HG03108 (cell line): ENCODE data around the gene RPP21.

Experiments
- ATAC-seq: cut with Tn5 transposase; IDR thresholded peaks from one replicate; pipeline ENCODE4 v1.9.1; 2021; ENCODE audit warnings: moderate library complexity; ENCODE audit not compliant: unreplicated experiment

Gene RPP21

DNA sequence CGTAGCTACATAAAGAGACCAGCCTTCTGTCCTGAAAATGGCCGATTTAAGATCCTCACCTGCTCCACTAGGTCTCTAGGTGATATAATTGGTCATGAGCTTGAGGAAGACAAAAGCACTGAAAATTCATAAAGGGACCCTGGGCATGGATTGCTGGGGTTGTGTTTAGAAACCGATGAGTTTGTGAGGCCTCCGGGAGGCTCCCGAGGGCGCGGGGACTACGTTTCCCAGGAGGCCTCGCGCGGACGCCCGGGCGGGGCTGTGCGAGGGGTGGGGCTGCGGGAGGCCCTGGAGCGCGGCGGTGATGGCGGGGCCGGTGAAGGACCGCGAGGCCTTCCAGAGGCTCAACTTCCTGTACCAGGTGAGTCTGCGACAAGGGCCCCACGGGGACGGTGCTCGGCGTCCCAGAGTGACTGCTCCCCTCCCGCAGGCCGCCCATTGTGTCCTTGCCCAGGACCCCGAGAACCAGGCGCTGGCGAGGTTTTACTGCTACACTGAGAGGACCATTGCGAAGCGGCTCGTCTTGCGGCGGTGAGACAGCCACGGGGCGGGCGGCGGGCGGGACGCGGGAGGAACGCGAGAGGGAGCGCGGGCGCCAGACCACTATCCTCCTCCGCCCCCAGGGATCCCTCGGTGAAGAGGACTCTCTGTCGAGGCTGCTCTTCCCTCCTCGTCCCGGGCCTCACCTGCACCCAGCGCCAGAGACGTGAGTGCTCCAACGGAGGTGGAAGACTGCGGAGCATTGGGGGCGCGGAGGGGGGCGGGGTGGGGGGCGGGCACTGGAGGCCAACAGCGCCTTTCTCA, at the start of gene RPP21:
Gene RPP21, plus strand, starts transcription at position 289 of the 804 bp plus-strand sequence. Its CDS starts 16 bp downstream, at position 305.
- peak; percentile 91 for ATAC-seq

DNA sequence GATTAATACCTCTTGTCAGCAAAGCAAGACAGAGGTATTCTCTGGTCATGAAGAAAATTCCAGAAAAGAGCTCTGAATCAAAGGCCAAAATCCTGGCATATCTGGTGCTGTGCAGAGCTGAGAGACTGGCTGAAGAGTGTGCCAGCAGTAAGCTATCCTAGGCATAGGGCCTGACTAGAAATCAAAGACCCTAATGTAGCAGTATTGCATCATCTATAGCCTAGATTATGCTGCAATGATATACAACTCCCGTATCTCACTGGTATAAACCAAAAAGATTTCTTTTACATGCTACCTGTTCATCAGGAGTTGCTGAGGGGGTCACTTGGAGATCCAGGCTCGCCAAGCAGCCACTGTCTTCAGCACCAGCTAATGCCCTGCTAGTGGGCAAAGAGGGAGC, 49.1 kb upstream of the RPP21 start:
- ATAC-seq, result no peak

DNA sequence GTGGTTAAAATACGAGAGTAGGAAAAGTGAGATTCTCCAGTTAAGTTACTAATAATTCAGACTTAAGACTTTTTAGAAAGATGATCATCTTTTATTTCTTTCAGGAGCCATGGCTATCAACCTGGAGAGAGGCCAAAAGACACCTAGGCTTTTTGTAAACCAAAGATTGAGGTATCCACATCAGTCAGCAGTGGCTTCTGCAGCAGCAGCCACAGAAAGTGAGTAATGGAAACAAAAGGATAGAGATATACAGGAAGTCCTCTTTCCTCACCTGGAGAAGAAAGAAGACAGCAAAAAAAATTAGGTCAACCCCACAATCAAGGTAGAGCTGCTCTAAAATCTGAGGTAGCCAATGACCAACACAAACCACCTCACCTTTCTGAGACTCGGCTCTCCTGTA, 41.0 kb upstream of the RPP21 start:
- no peak for ATAC-seq

DNA sequence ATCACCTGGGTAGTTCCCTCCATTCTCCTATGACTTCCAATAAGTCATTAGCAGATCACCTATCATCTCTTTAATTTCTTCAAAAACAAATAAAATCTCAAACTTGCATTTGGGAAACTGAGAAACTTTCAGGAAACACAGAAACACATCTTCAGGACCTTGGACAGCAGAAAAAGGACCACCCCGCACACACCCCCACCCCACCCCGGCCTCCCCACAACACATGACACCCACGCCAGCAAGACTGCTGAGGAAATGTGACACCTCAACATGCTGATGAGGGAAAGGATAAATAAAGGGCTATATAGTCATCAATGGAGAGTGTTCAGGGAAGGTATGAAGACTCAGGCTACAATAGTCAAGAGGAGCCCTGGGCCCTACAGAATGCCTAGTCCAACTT, 33.9 kb upstream of the RPP21 start:
- ATAC-seq, result no peak

DNA sequence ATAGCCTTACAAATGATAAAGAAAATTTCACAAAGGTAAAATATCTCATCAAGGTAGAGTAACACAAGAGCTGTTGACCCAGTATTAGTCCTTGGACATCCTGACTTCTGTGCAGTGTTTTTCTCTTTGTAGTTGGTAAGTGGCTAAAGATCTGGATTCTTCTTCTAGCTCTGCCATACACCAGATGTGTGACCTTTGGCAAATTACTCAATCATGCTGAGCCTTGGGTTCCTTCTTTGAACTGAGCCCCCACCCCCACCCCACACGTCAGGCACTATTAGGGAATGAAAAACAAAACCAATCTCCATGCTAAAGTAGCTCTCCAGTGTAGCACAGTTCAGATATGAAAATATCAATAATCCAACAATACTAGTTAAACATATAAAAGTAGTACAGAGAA, 33.3 kb upstream of the RPP21 start:
- no peak for ATAC-seq

DNA sequence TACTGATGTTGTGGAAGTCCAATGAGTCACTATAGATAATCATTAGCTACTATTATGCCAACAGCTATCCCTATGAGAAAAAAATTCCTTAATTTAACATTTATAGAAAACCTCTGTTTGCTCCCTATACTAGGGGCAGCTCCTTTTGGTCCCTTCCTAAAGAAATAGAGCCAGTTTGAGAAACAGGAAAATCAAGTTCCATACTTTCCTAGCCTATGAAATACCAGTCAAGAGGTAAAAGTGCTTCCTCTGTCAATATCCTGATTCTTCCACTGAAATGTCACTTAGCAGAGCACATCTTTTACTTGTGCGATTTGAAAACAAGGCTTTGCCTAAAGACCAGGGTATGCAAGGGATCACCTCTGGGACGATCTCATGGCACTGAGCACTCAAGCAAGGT, 32.7 kb upstream of the RPP21 start:
- ATAC-seq, result no peak

DNA sequence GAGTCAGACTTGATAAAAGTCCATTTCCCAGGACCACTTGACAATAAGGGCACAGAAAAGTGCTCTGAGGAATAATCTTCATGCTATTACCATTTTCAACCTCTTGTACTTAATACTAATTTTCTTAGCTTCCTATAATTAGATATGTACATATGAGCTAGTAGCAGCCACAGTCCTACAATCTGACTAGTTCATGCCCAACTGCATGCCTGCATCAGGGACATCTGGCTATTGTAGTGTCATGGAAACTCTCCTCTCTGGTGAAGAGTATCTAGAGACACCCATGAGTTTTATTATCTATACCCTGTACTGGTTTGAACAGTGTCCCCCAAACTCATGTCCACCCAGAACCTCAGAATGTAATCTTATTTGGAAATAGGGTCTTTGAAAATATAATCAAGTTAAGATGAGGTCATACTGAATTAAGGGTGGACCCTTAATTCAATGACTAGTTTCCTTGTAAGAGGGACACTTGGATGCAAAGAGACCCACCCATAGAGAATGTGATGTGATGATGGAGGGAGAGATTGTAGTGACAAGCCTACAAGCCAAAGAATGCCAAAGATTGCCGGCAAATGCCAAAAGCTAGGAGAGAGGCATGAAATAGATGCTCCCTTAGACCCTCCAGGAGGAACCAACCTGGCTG, 32.2 kb upstream of the RPP21 start:
- ATAC-seq, result no peak

DNA sequence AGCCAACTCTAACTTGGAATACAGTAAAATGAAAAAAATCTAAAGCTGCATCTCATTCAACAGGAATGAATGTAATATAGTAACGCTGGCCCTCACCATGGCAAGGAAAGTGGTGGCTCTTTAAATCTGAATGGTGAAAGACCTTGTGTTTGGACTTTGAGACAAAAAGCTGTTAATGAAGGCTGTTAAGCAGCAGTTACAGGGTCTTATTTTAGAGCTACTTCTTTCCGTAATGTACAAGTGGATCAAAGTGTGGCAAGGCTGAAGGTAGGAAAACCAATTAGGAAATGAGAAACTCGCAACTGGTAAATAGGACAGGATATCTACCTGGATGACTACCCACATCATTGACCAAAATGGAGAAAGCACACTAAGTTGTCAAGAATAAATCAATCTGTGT, 29.8 kb upstream of the RPP21 start:
- no peak for ATAC-seq

DNA sequence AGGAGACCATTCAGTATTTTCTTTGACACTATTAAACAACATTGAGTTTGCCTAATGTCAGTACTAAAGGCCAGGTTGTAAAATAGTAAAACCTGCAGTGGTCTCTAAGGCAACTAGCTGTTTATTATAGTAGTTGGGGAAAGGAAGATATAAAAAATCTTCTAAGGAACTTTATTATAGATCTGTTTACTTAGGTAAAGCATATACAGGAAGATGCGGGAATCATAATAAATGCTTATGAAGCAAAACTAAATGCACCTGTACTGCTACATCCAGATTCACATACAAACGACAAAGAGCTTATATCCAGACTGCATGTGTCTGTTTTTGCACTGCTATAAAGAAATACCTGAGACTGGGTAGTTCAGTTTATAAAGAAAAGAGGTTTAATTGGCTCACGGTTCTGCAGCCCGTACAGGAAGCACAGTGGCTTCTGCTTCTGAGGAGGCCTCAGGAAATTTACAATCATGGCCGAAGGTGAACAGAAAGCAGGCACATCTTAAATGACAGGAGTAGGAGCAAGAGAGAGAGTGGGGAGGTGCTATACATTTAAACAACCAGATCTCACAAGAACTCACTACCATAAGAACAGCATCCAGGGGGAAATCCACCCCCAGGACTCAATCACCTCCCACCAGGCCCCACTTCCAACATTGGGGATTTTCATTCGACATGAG, 26.9 kb upstream of the RPP21 start:
- no peak for ATAC-seq

DNA sequence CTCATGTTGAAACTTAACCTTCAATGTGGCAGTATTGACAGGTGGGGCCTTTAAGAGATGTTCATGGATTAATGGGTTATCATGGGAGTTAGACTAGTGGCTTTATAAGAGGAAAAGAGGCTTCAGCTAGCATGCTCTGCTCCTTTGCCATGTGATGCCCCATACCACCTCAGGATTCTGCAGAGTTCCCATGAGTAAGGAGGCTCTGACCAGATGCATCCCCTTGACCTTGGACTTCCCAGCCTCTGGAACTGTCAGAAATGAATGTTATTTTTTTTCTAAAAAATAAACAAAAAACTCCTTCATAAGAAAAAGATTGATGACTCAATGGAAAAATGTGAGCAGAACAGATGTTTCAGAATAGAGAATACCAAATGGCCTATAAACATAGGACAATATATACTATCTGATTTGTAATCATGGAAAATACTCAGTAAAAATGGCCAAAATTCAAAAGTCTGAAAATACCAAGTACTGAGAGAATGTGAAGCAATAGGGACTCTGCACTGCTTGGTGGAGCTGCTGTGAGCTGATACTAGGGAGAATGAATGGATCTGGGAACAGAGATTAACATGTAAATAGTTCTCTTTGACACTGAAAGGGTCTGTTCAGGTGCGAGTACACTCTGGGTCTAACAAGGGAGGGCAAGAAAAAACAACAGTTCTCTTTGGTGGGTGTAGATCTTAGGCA, 25.7 kb upstream of the RPP21 start:
- no peak for ATAC-seq

DNA sequence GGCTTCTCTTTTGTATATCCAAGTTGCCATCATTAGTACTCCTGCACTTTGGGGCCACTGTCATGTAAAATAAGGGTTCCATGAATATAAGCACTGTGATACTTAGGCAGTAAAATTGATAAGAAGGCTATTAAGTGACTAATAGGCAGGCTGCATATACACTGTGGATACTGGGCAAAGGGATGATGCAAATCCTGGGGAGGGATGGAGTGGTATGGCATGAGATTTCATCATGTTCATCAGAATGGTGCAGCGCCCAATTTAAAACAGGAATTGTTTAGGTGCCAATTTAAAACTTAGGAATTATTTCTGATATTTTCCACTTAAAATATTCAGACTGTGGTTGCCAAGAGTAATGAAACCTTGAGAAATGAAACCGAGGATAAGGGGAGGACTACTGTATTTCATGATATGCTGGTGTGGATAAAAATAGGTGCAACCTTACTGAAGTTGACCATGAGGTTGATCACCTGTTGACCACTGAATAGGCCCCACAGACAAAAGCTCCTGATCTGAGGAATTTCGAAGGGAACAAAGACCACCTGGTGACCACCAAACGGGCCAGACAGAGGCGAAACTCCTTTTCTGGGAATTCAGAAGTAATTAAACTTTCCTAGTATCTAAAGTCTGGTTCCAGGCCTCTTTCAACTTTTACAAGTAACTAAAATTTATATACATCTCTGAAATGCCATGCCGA, 23.1 kb upstream of the RPP21 start:
- no peak for ATAC-seq

DNA sequence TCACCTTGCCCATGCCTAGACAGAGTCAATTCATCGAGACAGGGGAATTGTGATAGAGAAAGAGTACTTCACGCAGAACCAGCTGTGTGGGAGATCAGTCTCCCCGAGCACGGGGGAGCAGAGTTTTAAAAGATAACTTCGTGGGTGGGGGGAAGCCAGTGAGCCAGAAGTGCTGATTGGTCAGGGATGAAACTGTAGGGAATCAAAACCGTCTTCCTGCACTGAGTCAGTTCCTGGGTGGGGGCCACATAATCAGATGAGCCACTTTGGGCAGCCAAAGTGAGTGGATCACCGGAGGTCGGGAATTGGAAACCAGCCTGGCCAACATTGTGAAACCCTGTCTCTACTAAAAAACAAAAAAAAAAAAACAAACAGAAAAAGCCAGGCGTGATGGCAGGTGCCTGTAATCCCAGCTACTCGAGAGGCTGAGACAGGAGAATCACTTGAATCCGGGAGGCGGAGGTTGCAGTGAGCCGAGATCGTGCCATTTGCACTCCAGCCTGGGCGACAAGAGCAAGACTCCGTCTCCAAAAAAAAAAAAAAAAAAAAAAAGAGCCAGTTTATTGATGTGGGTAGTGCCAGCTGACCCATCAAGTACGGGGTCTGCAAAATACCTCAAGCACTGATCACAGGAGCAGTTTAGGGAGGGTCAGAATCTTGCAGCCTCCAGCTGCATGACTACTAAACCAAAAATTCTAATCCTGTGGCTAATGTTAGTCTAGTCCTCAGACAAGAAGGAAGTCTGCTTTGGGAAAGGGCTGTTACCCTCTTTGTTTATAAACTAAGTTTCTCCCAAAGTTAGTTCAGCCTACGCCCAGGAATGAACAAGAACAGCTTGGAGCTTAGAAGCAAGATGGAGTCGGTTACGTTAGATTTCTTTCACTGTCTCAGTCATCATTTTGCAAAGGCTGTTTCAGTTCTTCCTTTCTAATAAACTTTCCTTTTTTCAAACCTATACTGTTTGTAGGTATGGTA, 22.1 kb upstream of the RPP21 start:
- no peak for ATAC-seq

DNA sequence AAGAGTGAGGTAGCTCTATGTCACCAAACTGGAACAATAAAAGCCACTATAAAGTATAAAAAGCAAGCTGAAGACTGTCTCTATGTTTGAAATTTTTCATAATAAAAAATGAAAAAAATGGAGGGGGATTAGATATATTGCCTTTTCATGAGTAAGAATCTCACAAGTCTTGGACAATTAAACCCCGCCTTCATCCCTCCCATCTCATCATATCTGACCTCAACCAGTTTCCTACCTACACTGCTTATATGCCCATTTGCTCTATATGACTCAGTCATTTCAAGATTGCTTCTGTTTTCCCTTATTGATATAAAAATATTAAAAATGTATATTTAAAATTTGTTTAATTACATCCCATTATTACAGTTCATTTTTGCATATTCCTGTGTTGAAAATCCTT, 21.1 kb upstream of the RPP21 start:
- no peak for ATAC-seq

DNA sequence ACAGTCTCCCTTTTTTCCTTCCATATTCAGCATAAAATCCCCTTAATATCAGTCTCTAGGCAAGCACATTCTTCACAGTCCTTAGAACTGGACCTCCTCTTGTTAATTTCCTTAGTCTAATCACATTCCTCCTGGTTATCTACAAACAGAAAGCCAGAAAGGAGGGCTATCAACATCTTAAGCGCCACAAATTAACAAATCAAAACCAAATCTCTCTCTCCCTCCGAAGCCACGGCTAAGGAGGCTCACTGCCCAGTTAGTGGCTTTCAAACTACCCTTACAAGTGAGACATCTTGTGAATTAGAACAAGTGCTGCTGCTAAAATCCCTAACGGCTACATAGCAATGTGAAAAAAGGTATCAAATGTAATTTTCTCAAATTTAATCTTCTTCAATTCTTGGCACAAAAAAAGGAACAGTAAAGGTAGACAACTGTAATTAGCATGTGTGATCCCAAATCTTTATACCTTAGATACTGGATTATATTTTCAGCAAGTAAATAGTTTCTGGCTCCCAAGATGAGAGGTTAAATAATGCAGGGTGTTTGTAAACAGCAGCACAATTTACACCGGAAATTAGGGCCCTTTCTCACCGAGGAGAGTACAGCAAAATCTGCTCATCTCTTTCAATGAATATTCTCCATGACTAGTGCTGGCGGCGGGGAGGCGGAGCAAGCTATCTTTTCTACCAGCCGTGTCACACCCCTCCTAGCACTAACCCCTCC, 19.6 kb upstream of the RPP21 start:
- ATAC-seq, result no peak

DNA sequence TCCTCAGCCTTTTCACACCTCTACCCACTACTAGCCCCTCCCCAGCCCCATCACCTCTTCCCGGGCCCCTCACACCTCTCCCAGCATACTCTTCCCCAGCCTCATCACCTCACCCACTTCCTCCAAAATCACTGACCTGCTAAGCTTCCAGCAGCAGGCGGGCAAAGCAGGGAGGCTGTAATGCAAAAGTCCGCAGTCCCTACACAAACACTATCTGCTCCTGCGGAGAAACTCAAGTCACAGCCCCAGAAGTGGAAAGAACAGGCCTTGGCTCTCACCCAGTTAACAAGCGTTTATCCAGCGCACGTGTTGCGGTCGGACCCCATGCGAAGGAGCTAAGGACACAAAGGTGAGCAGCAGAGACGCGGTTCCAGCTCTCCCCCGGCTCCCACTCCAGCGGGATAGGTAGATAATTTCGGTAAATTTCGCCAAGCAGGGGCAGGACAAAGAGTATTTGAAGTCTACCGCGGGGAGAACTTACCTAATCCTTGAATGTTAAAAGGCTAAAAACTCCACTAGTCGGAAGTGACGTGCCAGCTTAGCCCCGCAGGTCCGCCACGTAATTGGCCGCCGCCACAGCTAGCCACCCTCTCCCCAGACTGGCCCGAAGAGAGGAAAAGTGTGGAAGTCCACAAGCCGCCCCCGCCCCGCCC, 19.0 kb upstream of the RPP21 start:
- peak; percentile 35 for ATAC-seq

DNA sequence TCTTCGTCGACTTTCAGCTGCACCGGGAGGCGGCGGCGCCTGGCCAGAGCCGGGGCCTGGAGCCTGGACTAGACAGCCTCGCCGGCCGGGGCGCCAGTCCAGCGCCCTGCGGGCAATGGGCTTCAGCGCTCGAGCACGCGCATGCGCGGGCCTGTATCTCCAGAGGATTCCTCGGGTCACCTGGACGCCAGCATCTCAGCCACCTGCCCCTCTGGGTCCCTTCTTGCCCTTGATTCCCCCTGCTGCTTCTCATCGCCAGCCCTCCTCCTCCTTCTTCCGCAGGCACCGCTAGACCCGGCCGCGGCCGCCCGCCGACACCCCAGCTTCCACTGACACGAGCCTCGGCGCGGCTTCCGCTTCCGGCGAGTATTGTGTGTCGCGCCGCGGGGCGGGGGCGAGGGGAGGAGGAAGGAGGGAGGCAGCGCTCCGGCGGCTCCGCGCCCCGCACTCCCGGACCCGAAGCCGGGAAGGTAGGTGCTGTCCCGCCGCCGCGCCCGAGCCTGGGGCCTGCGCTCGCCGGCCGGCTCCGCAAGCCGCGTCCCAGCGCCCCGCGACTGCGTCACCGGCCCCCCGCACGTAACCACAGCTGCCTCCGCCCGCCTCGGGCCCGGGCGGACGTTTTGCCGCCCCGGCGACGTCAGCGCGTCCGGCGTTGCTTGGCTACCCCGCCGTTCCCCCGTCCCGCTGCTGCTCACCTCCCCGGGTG, 18.3 kb upstream of the RPP21 start, which contains the start of gene TRIM39:
Gene TRIM39, plus strand, starts transcription at position 402 of the 706 bp plus-strand sequence. CDS start 2,391 bp downstream, outside the sequence.
- peak; percentile 62 for ATAC-seq

DNA sequence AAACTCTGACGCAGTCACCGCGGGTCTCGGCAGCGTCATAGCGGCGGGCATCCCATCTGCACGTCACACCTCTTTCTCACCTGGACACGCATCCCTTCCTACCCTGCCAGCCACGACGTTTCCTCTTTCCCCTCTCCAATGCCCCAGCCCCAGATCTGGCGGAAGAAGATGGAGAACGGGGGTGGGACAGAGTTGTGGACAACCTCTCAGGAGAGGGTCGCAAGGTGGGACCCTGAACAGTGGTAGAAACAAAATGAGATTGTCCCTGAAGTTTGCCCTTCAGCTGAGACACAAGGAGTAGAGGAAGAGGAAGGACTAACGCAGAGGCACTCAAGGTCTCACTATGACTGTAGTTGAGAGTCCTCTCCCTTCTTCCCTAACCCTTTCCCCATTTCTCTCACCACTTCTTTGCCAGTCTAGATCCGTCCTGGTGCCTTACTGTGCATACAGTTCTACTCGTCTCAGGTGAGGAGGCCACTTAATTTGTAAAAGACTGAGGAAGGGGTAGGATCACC, 17.7 kb upstream of the RPP21 start:
- ATAC-seq, result no peak

DNA sequence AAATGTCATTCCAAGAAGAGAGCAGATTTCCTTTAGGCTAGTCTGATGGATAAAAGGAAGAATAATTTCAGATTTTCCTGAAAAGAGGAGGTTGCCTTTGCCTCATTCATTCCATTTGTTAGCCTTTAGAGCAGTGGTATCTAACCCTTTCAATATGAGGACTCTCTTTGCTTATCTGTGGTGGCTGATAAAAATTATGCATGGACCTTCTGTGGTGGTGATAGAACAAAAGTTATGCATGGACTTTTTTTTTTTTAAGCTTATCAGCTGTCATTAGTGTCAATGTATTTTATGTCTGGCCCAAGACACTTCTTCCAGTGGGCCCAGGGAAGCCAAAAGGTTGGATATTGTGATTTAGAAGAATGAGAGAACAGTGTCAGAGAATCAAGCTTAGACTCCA, 16.6 kb upstream of the RPP21 start:
- ATAC-seq, result no peak
